Measurements from ENCODE around the gene CSRNP2.
A peak's percentile ranks its signal among the peaks of the same experiment; 100 is the strongest.
"Not testable (repeated sequence)": the region's sequence is repeated elsewhere in the genome, so short reads cannot be mapped to it uniquely, and the experiment has no call there.

Gene CSRNP2

DNA sequence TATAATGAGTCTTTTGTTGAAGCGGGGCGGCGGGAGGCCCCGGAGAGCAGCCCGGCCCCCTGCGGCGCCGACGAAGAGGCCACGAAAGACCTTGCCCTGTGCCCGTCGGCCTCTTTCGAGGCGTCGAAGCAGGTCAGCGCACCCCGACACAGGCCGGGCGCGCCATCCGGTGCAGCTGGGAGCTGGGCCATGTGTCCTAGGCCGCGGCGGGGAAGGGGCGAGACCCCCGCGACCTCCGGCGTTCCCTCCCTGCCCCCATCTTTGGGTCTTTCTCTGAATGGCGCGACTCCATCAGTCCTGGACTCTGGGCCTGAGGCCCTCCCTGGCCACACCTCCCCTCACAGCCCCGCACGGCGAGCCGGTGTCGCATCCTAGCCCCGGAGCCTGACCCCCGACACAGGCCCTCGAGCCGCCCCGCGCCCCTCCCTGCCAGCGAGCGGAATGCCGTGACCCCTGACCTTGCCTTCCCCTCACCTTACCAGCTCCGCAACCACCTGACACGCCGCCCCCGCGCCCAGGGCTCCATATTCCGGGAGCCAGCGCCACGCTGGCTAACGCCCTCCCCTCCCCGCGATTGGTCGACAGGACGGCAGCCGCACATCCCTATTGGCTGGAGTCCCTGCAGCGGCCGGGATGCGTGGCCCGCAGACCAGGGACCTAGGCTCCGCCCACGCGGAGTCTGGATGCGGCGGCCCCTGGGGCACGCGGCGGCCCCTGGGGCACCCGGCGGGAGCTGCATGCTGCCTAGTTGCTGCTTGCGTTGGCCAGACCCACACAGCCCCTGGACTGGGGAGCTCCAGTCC, 57.4 kb downstream of the CSRNP2 start, which contains the start of gene SLC11A2:
Gene SLC11A2, minus strand, starts transcription at position 549 of the 803 bp plus-strand sequence. CDS start 15,656 bp downstream, outside the sequence.
- peak; percentile 90 to 91 for DNase-seq

DNA sequence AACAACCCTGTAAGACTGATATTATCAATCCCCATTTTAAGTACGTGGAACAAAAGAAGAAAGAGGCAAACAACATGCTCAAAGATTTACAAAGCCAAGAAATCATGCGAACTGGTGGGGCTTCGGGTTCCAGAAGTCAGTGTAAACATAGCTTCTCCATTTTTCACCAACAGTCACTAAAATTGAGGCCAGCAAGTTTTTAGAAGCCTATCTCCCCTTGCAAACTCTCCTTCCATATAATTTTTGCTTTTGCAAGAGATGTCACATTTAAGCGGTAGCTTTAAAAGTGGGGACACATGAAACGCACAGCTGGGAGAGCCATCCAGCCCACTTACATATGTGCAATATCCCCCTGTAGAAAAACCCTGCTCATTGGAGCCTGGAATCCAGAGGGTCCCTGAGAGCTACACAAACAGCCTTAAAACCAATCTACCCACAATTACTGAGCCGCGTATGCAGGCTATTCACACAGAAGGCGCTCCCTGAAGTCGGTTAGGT, 58.0 kb downstream of the CSRNP2 start:
- no peak for DNase-seq

DNA sequence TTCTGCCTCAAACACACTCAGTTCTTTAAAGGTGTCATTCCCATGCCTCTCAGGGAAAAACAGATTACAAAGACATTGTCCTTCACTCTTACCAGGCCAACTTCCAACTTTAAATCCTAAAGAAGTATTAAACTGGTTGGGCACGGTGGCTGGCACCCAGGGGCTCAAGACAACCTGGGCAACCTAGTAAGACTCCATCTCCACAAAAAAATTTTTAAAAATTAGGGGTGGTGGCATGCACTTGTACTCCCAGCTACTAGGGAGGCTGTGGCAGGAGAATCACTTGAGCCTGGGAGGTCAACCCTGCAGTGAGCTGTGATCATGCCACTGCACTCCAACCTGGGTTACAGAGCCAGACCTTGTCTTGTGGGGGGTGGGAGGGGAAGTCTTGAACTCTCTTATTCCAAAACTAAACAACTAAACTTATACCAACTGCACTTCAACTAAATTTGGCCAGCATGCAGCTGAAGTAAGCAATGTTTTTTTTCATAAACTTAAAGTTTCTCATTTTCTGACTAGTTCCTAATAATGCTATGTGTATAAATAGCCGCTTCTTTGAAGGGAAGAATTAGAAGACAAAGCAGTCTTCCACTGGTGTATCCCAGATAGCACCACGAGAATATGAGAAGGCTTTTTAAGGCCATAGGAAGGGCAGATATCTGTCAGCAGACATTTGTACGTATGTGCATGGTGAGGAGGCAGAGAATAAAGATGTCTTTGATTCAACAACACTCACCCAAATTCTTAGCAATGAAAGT, 59.6 kb downstream of the CSRNP2 start:
- DNase-seq: no peak

DNA sequence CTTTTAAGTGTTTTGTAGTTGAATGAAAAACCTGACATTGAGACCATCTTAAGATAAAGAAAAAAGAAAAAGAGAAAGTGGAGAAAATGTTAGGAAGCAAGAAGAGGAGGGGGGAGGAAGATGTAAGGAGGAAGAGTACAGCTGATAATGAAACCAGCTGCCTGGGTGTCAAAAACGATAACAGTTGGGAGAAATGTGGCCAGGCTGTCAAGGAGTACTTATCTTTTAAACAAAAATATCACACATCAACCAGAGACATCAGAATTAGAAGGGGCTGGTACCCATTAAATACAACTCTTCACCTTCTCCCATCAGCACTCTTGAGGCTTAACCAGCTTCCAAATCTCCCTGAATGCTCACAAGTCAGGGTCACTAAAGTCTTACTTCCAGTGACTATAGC, 61.7 kb downstream of the CSRNP2 start:
- no peak for DNase-seq

DNA sequence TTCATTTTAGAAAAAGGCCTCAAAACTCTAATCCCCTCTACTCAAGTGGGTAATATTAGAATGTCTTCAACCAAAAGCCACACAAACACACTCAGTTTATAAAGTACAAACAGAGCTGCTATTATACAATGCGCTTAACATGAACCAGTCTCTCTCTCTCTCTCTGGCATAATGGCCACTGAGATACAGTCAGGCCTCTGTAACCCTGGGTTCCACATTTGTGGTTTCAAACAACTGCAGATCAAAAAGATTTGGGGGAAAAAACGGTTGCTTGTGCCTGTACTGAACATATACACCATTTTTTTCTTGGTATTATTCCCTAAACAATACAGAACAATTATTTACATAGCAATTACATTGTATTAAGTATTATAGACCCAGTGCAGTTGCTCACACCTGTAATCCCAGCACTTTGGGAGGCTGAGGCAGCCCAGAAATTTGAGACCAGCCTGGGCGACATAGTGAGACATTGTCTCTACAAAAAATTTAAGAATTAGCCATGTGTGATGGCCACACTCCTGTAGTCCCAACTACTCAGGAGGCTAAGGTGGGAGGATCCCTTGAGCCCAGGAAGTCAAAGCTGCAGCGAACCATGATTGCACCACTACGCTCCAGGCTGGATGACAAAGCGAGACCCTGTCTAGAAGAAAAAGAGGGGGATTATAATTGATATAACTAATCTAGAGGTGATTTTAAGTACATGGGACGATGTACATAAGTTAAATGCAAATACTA, 62.8 kb downstream of the CSRNP2 start:
- no peak for DNase-seq

DNA sequence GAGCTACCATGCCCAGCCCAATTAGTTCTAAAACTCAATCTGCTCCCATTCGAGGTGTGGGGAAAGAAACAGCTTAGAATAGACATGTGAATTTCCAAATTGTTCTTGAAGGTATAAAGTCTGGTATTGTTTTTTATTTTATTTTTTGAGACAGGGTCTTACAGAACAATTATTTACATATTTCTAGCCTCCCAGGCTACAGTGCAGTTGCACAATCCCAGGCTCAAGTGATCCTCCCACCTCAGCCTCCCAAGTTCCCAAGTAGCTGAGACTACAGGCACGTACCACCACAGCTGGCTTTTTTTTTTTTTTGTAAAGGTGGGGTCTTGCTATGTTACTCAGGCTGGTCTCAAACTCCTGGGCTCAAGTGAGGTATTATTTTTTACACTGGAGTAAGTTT, 63.5 kb downstream of the CSRNP2 start:
- no peak for DNase-seq

DNA sequence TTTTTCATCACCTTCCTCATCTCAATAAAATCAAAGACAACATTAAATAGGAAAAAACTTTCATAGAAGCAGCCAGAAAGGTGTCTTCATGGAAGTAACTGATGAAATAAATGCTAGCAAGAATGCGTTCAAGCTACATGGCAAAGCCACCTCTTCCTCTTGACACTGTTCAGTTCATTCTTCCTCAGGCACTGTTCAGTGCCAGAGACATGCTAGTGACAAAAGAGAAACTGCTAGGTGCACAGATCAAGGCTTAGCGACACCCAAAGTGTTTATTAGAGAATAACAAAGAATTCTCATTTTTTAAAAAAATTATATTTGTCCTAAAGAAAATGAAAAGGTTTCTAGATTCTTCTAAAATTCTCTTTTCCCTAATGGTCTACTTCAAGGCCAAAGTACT, 64.4 kb downstream of the CSRNP2 start:
- DNase-seq: no peak

DNA sequence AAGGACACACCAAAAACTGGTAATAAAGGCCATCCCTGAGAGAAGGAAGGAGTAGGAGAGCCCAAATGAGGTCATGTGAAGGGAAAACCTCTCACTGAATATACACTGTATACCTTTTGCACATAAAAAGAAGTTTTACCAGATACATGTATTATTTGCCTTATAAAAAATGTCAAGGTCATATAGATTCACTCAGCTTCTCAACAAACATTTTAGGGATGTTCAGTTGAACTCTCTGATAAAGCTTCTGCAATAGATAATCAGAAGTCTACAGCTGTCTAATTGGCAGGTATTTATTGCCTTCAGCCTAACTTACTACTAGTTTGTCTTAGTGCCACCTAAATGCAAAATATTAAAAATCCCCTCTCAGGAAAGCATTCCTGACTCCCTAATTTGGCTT, 65.9 kb downstream of the CSRNP2 start:
- no peak for DNase-seq

DNA sequence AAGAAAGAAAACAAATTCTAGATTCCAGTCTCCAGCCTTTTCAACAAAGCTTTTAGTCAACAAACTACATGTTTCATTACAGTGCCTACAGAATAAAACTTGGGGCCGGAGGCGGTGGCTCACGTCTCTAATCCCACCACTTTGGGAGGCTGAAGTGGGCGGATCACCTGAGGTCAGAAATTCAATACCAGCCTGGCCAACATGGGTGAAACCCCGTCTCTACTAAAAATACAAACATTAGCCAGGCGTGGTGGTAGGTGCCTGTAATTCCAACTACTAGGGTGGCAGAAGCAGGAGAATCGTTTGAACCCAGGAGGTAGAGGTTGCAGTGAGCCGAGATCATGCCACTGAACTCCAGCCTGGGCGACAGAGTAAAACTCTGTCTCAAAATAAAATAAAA, 68.9 kb downstream of the CSRNP2 start:
- not testable (repeated sequence) for DNase-seq

DNA sequence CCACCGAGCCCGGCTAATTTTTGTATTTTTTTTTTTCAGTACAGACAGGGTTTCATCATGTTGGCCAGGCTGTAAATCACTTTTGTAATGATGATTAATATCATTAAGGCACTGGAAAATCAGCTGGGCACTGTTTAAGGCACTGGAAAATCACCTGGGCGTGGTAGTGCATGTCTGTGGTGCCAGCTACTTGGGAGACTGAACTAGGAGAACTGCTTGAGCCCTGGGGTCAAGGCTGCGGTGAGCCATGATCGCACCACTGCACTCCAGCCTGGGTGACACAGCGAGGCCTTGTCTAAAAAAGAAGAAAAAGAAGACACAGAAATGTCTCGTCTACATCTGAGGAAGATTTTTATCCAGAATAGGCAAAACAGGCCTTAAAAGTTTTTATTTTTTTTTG, 70.0 kb downstream of the CSRNP2 start:
- DNase-seq: no peak

DNA sequence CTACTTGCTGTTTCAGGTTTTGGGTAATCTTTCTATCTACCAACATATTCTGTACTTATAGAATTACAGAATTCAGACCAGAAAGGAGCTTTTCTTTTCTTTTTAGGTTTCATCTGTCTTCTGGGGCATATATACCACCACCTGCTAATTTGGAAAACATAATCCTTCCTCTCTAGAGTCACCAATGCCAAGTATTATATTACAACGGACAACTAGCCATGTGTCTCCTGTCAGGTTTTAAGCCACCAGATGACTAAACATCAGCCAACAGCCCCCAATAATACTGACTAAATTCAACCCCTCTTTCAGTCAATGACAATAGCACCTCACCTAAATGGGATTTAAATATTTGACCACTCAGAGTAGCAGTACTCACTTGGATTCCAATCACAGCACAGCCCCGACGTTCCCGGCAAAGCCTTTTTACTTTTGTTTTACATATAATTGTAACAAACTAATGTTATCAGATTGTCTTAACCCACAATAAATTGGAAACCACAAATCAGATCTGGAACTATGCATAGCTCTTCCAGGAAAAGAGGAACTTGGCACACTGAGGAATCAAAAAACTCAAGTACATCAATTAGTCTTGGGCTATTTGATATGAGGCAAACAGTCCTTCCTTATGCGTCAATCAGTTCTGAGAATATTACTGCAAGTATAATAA, 70.7 kb downstream of the CSRNP2 start:
- no peak for DNase-seq

DNA sequence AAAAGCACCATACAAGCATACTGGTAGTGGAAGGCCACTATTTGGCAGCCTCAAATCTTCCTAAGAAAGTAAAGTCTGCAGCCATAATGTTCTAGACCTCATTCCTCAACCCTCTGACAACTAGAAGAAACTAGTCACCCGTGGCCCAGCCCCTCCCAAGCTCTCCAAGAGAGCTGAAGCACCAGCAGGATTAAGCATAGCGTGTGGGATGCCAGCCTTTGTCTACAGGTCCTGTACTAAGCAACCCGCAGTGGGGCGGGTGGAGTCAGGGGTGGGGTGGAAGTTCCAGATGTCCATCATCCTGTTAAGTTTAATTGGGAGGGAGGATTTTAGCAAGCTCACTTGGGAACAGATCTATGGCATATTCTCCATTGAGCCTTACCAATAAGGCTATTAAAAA, 71.4 kb downstream of the CSRNP2 start:
- no peak for DNase-seq
